Neural cell (in vitro differentiated cells): Measurements from ENCODE around the gene CARMIL1. TPM values are rescaled to one million over a fixed set of nuclear protein-coding genes. Genes with fewer than 3 reads are reported as not detected.

Experiments used
- H2AFZ ChIP-seq: fragments of 200-600, 300-800 bp; sonication (generic), shearing (Covaris generic); 2 replicates; pipeline ENCODE4 v1.6.0; 2014; ENCODE audit warnings: low read depth, mild to moderate bottlenecking, antibody characterized with exemption, low read length, moderate library complexity
- H3F3A ChIP-seq: fragments of 200-600 bp; shearing (Covaris generic); 2 replicates; pipeline ENCODE4 v1.6.1; 2016; ENCODE audit warnings: mild to moderate bottlenecking, moderate library complexity, mixed read lengths, antibody characterized with exemption, low read length; ENCODE audit not compliant: insufficient read depth, poor library complexity, severe bottlenecking
- H3K27ac ChIP-seq: fragments of 200-600, 300-800 bp; sonication (generic), shearing (Covaris generic); 2 replicates; pipeline ENCODE4 v1.5.1; 2014; ENCODE audit warnings: mild to moderate bottlenecking, low read length, moderate library complexity
- H3K27me3 ChIP-seq: fragments of 300-800, 200-600 bp; sonication (generic), shearing (Covaris generic); 2 replicates; pipeline ENCODE4 v1.6.0; 2014; ENCODE audit warnings: mild to moderate bottlenecking, low read depth, low read length, moderate library complexity; ENCODE audit not compliant: insufficient read depth
- H3K36me3 ChIP-seq: fragments of 300-800, 200-600 bp; sonication (generic), shearing (Covaris generic); 2 replicates; pipeline ENCODE4 v1.5.1; 2014; ENCODE audit warnings: mild to moderate bottlenecking, antibody characterized with exemption, low read length, moderate library complexity; ENCODE audit not compliant: insufficient read depth
- H3K4me2 ChIP-seq: fragments of 300-800, 200-600 bp; sonication (generic), shearing (Covaris generic); 2 replicates; pipeline ENCODE4 v1.6.0; 2014; ENCODE audit warnings: mild to moderate bottlenecking, low read length
- H3K4me3 ChIP-seq: fragments of 300-800, 200-600 bp; sonication (generic), shearing (Covaris generic); 2 replicates; pipeline ENCODE4 v1.5.1; 2014; ENCODE audit warnings: mild to moderate bottlenecking, low read length, moderate library complexity
- H3K79me2 ChIP-seq: fragments of 200-600 bp; shearing (Covaris generic); replicated peaks from 2 replicates; pipeline ENCODE4 v1.6.0; 2014; ENCODE audit warnings: mild to moderate bottlenecking, low read length, moderate library complexity; ENCODE audit not compliant: insufficient read depth
- H3K9ac ChIP-seq: fragments of 300-800, 200-600 bp; sonication (generic), shearing (Covaris generic); 2 replicates; pipeline ENCODE4 v1.6.1; 2016; ENCODE audit warnings: mild to moderate bottlenecking, low read length, mixed read lengths
- H3K9me2 ChIP-seq: fragments of 200-600 bp; shearing (Covaris generic); 2 replicates; pipeline ENCODE4 v1.6.1; 2016; ENCODE audit warnings: mild to moderate bottlenecking, low read length, mixed read lengths; ENCODE audit not compliant: insufficient read depth
- H3K9me3 ChIP-seq: fragments of 200-600, 300-800 bp; sonication (generic), shearing (Covaris generic); 2 replicates; pipeline ENCODE4 v1.6.1; 2016; ENCODE audit warnings: mild to moderate bottlenecking, mixed run types, low read length, moderate library complexity, mixed read lengths
- H4K20me1 ChIP-seq: fragments of 200-600 bp; shearing (Covaris generic); 2 replicates; pipeline ENCODE4 v1.6.1; 2016; ENCODE audit warnings: mild to moderate bottlenecking, mixed run types; ENCODE audit not compliant: insufficient read depth
- CTCF ChIP-seq: fragments of 450-650 bp; IDR thresholded peaks from 2 replicates; pipeline ENCODE4 v1.5.1; 2014; ENCODE audit warnings: antibody characterized with exemption, mild to moderate bottlenecking, moderate library complexity; ENCODE audit not compliant: poor library complexity, severe bottlenecking
- EP300 ChIP-seq: fragments of 450-650 bp; conservative IDR thresholded peaks from 2 replicates; pipeline ENCODE4 v1.6.1; 2014; ENCODE audit warnings: antibody characterized with exemption, mild to moderate bottlenecking, moderate library complexity; ENCODE audit not compliant: poor library complexity, severe bottlenecking
- EZH2 ChIP-seq: fragments of 200-600, 300-800 bp; shearing (Covaris generic), sonication (generic); IDR thresholded peaks from 2 replicates; pipeline ENCODE4 v1.6.1; 2014; ENCODE audit warnings: antibody characterized with exemption, low read length, borderline replicate concordance, mild to moderate bottlenecking; ENCODE audit not compliant: insufficient read depth, poor library complexity, severe bottlenecking
- MXI1 ChIP-seq: fragments of 450-650 bp; conservative IDR thresholded peaks from 2 replicates; pipeline ENCODE4 v1.6.1; 2014; ENCODE audit warnings: antibody characterized with exemption, mild to moderate bottlenecking; ENCODE audit not compliant: poor library complexity, severe bottlenecking
- POLR2AphosphoS5 ChIP-seq: IDR thresholded peaks from 2 replicates; pipeline ENCODE4 v1.6.1; 2012
- RAD21 ChIP-seq: fragments of 450-650 bp; conservative IDR thresholded peaks from 2 replicates; pipeline ENCODE4 v1.6.1; 2014; ENCODE audit warnings: antibody characterized with exemption, mild to moderate bottlenecking, moderate library complexity
- REST ChIP-seq: IDR thresholded peaks from 2 replicates; pipeline ENCODE4 v1.6.1; 2012; ENCODE audit warnings: borderline replicate concordance
- SMC3 ChIP-seq: fragments of 450-650 bp; conservative IDR thresholded peaks from 2 replicates; pipeline ENCODE4 v1.6.1; 2014; ENCODE audit warnings: antibody characterized with exemption, mild to moderate bottlenecking, moderate library complexity; ENCODE audit not compliant: poor library complexity
- TAF1 ChIP-seq: IDR thresholded peaks from 2 replicates; pipeline ENCODE4 v1.6.1; 2012; ENCODE audit warnings: low read depth
- polyA plus RNA-seq: library from polyadenylated mRNA; depleted of rRNA; stranded (reverse); fragments of >200 nt; gene quantifications from 2 replicates; pipeline ENCODE4 v1.2.3, GENCODE V29; 2014

Gene CARMIL1
- polyA plus RNA-seq, 1 donor from 2014 or later, result 5.3 TPM

GRCh38 chr6:25627001-25627400 is 347.8 kb downstream of the CARMIL1 start:
- no peak overlapping the region for H2AFZ ChIP-seq
- no peaks in the 10 kb centered on the region for H3K36me3 ChIP-seq
- H3K9me3 ChIP-seq, result no peaks in the 10 kb centered on the region
- no peaks in the 10 kb centered on the region for H3K79me2 ChIP-seq
- H3K4me3 ChIP-seq, result no peak overlapping the region
- no peaks in the 10 kb centered on the region for H3F3A ChIP-seq
- H3K9me2 ChIP-seq, result no peaks in the 10 kb centered on the region
- no peak overlapping the region for H3K4me2 ChIP-seq
- no peaks in the 10 kb centered on the region for H4K20me1 ChIP-seq
- H3K27ac ChIP-seq, result no peak overlapping the region
- H3K27me3 ChIP-seq, result no peaks in the 10 kb centered on the region
- TF ChIP-seq POLR2AphosphoS5, result no peak
- TF ChIP-seq RAD21, result no peak
- no peak for TF ChIP-seq CTCF
- TF ChIP-seq EP300, result no peak
- TF ChIP-seq SMC3, result no peak
- TF ChIP-seq MXI1, result no peak
- no peak for TF ChIP-seq EZH2
- no peak for TF ChIP-seq REST
- no peak for TF ChIP-seq TAF1
- no peak overlapping the region for H3K9ac ChIP-seq

- no peak overlapping the region for H3K4me2 ChIP-seq
- TF ChIP-seq CTCF (no peak), TAF1 (no peak), POLR2AphosphoS5 (no peak), REST (no peak), SMC3 (no peak), MXI1 (no peak), EZH2 (no peak), EP300 (no peak), RAD21 (no peak)
- no peaks in the 10 kb centered on the region for H3K27me3 ChIP-seq
- H3K36me3 ChIP-seq, result no peaks in the 10 kb centered on the region
- no peaks in the 10 kb centered on the region for H3F3A ChIP-seq
- H2AFZ ChIP-seq, result no peak overlapping the region
- no peaks in the 10 kb centered on the region for H3K79me2 ChIP-seq
- H3K9ac ChIP-seq, result no peak overlapping the region
- H3K27ac ChIP-seq, result no peak overlapping the region
- no peak overlapping the region for H3K4me3 ChIP-seq
- no peaks in the 10 kb centered on the region for H4K20me1 ChIP-seq
- H3K9me3 ChIP-seq, result no peaks in the 10 kb centered on the region
- H3K9me2 ChIP-seq, result no peaks in the 10 kb centered on the region
These were observed 349.5 kb downstream of the CARMIL1 start for GRCh38 chr6:25628471-25629197.
